Stimulated activated CD4-positive, alpha-beta T cell treated with anti-CD3 and anti-CD28 coated beads, Interleukin-1b, Interleukin-23, amount 100 ng/mL, for 24 hours (primary cell): Measurements from ENCODE around the gene UCK1.

ENCODE experiments used
- DNase-seq, 4 experiments: peaks; one replicate each; pipeline ENCODE4 v3.0.0-alpha.2; 2020; ENCODE audit warnings: low read depth in 4 of 4, low spot score in 1 of 4

The UCK1 gene

DNA sequence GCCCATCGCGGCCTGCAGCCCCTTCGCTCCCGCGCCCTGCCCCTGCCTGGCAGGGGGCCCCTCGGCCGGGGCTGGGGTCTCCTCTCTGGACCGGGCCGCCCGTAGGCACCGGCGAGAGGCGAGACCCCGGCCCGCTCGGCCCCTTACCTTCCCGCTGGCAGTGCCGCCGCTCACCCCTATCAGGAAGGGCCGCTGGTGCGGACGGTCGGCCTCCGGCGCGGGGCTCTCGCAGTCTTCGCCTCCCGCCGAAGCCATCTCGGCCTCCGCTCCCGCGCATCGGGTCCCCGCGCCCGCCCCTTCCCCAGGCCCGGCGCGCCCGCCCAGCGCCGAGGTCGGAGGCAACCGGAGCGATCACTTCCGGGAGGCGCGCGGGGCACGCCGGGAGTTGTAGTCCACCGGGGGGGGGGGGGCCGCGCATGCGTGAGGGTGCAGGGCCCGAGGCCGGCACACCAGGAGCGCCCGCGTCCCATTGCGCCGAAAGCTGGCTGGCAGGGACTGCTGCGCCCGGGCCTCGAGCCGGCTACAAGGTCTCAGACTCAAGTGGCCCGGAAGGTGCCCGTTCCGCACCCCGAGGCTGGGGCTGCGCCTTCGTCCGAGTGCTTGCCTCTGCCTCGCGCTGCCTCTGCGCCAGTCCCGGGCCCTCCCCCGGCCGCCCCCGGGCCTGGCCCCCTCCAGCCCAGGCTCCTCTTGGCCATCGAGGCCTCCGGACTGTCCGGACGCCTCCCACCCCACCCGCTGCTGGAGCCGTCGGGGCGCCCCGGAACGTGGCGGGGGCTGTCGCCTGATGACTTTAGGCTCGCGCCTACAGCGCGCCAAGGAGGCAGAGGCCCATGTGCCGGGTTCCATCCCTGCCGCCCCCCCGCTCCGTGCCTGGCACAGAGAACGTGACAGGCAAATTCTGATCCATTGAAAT is at the start of gene UCK1:
Gene UCK1 (minus strand): TSS at position 344 of the 913 bp plus-strand sequence. CDS start 89 bp downstream, at position 255.
- peak; percentile 42 to 67 (median 50) for DNase-seq

DNA sequence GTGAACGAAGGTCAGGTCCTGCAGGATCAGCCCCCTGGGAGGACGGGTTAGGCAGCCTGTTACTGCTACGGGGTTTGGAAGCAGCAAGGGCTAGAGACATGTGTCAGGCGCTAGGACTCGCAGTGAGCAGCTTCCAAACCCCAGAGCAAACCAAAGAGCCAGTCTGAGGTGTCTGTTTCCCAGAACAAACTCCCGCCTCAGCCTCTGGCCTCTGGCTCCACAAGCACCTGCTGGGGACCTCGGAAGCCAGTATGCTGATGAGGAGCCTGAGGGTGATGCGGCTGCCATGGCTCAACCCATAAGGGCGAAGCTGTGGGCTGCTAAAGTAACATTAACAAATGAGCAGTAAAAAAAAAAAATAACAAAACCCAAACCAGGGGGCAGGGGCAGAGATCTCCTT is 49.3 kb upstream of the UCK1 start:
- no peak for DNase-seq

DNA sequence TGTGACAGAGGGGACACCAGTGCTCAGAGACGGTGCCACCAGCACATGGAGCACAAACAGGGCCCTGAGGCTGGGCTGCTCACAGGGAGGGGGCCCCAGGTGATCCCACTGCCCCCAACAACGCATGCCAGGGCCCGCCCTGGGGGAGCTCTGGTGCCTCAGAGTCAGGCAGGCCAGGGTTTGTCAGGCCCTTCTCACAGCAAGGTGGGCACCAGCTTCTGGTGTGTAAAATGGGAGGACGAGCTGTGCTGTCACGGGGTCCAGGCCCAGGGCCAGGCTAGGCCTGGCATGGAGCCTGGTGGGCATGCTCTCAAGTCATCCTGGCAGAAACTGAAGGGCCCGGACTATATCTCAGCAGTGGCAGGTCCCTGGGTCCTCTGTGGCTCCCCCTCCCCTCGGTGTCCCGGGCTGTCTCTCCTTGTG is 48.7 kb upstream of the UCK1 start:
- no peak for DNase-seq

DNA sequence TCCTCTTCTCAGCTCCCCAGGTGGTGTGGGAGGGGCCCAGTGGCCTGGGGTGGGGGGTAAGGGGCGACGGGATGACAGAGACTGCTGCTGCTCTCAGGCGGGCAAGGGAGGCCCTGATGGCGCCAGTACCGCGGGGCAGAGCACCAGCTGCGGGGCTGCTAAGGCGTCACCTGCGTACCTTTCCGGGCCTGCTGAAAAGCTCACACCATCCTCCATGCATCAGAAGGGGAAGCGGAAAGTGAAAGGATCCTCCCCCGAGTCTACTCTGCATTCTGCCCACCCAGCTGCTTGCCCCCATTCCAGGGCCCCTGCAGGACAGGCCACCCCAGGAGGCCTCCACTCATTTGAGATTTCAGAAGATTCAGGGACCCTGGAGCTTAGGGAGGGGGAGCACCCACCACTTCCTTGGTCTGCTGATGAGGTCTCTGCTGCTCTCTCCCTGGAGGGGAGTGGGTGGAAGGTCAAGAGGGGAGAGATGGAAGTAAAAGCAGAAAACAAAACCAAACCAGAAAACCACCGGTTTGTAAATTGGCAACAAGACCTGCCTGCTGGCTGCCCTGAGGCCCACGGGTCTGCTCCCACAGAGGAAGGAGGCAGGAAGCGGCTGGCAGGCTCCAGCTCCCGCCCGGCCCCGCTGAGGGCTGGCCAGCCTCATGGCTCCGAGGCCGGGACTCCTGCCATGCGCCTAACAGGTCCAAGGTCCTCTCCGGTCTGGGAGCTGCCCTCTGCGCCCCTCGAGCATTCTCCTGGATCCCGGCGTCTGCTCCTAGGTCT is 47.9 kb upstream of the UCK1 start:
- peak in 1 of 4 experiments; percentile 20 for DNase-seq

DNA sequence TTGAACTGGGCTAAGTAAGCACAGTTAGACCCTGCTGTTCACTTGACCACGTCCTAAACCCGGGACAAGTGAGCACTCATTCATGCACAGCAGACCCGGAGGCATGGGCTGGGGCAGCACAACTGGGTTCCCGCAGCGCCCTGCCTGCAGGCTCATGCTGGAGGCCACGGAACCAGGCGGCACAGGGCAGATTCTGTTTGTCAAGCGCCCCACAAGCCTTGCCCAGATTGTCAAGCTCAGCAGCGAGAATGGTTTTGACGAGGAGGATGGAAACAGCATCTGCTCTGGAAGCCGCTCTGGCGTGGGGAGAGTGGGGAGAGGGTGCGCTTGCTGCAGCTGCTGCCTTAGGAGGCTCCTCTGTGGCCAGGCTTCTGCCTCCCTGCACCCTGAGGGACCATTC is 47.0 kb upstream of the UCK1 start:
- no peak for DNase-seq

DNA sequence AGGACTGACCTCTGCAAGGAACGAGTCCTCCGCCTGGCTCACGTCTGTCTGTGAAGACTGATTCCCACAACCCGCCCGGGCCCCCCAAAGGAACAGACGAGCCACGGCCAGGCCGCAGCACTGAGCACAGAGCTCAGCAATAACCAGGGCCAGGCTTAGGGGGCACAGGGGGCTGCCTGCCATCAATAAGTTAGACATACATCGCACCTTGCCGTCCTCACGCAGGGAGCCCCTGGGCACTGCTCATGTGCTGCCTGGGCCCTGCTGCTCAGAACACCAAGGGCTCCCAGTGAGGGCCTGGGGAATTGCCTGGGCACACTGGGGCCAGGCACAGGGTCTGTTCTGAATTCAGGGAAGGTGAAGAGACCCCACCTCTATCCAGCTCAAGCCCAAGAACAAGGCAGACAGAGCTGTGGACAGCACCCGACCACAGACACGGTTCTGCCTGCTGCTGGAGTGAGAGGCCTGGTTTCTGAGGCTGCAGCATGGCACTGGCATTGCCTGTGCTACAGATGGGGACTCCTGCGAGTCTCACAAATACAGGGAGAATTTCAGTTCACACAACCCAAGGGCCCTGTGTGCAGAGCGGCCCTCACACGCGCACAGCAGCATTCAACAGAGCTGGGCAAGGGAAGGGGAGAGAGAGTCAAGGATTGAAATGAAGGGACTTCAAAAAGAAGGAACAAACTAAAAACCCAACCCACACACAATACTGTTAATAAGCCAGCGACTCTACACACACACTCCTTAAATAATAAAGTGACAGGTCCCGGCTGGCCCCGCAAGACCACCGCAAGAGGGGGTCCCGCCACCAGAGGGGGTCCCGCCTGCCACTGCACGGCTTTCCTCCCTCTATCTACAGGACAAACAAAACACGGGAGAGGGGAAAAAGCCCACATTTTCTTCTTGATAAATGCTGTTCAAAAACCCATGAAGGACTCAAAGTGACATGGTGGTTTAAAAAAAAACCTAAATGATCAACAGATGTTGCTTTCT is 46.2 kb upstream of the UCK1 start:
- DNase-seq: no peak

DNA sequence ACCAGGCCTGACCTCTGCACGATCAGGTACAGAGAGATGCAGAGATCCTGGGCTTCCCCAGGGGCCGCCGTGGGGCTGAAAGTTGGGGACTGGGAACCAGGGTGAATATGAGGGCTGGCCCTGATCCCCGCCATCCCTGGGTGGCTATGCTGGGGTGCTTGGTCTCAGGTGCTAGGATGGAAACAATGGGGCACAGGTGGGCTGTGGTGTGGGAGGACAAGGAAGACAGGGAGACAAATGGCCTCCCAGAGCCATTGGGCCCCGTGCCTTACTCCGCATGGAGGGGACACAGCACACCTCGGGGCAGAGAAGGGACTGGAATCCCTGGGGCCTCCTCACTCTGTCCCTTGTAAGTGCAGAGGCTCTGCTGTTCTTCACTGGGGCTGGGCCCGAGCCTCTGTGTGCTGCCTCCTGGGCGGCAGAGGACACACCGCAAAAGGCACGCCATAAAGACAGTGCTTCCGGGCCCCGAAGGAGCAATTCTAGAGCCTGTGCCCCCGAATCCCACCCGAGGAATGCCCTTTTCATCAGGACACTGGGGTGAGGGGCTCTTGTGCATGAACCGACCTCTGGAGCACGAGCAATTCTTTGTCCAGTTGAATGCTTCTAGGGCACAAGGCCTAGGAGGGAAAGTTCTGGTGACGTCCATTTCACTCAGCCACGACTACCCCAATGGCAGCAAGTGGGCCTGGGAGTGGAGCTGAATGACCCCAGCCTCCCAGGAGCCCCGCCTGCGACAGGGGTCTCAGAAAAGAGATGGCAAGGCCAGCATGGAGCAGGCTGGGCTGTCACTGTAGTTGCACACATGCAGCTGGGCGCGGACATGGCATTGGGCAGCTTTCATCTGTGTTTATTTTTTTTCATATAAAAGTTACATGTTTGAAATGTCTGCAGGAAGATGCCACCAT is 45.1 kb upstream of the UCK1 start:
- DNase-seq: no peak

DNA sequence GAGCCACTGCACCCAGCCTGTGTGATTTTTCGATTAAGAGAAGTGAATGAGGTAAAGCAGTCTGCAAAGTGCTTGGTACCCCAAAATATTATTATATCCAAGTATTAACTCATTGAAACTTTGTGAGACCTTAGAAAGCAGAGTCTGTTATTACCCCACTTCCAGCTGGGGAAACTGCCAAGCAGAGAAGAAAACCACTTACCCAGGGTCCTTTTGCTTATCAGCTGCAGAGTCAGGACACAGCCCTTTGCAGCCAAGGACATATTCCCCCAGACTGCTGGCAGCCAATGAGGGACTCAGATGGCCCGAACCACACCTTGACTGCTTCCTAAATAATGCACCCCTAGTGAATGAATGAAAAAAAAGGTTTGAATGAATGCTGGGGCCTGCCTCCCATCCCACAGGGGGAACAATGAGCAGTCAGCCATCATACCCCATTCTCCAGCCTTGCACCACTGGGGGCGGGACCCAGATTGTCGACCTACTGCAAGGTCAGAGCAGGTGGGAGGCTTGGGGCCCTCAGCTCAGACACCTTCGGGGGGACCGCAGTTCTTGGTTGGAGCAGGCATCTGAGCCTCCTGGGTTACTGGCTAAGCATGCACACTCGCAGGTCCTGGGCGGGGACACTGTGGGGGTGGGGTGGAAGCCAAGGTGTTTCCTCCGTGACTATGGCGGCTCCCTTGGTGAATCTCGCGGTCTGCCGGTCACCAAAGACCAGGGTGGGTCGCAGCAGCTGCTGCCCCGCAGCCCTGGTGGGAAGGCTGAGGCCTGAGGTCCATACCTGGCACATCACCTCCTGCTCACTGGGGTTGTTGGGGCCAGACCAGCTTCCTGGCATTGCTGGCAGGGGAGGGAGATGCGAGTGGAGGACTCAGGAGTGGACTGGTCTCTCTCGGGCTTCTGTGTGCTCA is 43.9 kb upstream of the UCK1 start:
- DNase-seq: no peak

DNA sequence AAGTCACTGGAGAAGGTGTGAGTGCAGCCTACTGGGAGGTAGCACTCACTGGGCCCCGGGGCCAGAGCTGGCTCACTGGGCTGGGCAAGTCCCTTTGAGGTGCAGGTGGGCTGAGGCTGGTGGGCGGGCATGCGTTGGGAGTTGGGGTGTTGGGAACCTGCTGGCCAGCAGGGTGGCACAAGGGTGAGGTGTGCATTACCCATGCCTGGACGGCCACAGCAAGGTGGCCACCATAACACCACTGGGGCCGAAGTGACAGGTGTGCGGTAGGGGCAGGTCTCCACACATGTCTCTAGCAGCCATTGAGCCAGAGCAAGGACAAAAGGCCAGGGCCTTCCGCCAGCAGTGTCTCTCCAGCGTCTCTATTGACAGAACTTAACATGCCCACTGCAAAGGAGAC is 36.8 kb upstream of the UCK1 start:
- no peak for DNase-seq

DNA sequence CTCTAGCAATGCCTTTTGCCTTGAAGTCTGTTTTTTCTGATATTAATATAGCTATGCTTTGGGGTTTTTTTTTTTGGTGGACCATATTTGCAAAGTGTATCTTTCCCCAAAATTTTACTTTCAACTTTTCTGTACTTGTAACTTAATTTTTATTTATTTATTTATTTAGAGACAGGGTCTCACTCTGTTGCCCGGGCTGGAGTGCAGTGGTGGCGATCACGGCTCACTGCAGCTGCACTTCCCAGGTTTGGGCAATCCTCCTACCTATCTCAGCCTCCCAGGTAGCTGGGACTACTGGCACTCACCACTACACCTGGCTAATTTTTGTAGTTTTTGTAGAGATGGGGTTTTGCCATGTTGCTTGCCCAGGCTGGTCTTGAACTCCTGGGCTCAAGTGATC is 35.1 kb upstream of the UCK1 start:
- DNase-seq: no peak

DNA sequence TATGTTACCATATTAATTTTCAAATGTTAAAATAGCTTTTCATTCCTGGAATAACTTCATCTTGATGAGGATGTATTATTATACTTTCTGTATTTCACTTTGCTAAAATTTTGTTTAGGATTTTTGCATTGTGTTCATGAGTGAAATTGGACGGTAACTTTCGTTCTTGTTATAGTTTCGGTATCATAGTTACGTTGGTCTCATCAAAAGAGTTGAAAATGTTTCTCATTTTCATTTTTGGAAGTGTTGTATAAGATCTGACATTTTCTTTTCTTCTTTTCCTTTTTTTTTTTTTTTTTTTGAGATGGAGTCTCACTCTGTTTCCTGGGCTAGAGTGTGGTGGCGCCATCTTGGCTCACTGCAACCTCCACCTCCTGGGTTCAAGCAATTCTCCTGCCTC is 34.3 kb upstream of the UCK1 start:
- no peak for DNase-seq

DNA sequence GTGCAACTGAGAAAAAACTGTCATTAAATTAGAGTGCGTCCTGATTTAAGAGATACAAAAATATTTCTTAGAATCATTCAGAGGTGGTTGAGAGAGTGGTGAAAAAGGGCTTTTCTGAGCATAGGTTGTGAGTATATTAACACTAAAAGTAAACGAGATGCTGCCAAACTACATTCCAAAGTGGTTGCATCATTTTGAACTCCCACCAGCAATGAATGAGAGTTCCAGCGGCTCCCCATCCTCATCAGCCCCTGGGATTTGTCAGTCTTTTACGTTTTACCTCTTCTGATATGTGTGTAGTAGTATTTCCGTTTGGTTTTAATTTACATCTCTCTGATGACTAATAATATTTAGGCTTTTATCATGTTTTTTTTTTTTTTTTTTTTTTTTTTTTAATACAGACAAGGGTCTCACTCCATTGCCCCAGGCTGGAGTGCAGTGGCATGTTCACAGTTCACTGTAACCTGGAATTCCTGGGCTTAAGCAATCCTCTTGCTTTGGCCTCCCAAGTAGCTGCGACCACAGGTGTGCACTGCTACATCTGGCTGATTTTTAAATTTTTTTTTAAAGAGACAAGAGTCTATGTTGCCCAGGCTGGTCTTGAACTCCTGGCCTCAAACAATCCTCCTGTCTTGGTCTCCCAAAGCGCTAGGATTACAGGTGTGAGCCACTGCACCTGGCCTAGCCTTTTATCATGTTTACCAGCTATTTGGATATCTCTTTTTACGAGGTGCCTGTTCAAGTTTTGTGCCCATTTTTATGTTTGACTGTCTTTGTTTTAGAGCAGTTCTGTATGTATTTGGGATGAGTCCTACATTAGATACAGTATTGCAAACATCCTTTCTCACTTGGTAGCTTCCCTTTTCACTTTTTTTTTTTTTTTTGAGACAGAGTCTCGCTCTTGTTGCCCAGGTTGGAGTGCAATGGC is 31.2 kb upstream of the UCK1 start:
- DNase-seq: no peak

DNA sequence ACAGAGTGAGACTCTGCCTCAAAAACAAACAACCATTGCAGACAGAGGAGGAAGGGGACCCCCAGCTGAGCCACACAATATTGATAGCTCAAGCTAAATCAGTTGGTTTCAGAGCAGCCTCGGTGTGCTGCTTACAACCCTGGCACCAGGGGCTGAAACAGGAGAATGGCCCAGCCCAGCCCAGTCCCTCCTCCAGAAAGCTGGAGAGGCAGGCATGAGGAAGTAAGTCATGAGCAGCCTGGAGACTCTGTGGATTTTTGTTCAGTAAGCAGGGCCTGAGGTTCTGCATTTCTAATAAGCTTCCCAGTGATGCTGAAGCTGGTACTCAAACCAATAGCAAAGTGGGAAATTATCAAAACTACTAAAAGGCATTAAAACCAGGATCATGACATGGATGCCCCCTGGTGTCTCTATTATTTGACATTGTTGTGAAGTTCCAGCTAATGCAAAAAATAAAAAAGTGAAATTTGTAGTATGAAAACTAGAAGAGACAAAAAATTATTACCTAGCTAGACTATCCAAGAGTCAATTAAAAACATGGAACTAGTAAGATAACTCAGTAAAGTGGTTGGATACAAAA is 28.4 kb upstream of the UCK1 start:
- no peak for DNase-seq

DNA sequence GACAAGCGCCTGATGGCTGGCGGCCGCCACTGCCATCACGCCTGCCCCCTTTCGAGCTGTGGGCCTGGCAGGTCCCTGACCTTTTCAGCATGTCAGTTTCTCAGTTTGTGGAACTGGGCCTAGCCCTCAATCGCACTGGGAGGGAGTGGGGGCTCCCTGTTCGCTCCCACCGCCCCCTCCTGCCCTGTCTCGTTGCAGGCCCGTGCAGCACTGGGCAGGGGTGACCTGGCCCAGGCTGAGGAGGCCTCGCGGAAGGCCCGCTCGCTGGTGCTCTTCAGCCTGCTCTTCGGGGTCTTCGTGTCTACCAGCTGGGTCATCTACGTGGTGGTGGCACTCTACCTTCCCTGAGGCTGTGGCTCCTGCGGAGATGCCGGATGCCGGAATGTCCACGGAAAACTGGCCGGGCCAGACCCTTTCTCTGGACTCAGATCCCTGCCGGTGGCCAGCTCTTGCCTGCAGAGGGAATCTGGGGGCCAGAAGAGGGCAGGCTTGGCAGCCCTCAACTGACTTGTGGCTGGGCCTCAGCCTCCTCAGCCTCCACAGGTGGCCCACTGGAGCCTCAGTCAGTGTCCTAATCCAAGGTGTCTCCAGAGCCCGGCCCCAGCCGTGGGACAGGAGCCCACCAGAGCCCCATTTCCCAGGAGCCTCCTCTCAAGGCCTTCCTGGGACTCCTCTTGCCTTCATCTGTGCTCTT is 26.9 kb upstream of the UCK1 start:
- DNase-seq: no peak

DNA sequence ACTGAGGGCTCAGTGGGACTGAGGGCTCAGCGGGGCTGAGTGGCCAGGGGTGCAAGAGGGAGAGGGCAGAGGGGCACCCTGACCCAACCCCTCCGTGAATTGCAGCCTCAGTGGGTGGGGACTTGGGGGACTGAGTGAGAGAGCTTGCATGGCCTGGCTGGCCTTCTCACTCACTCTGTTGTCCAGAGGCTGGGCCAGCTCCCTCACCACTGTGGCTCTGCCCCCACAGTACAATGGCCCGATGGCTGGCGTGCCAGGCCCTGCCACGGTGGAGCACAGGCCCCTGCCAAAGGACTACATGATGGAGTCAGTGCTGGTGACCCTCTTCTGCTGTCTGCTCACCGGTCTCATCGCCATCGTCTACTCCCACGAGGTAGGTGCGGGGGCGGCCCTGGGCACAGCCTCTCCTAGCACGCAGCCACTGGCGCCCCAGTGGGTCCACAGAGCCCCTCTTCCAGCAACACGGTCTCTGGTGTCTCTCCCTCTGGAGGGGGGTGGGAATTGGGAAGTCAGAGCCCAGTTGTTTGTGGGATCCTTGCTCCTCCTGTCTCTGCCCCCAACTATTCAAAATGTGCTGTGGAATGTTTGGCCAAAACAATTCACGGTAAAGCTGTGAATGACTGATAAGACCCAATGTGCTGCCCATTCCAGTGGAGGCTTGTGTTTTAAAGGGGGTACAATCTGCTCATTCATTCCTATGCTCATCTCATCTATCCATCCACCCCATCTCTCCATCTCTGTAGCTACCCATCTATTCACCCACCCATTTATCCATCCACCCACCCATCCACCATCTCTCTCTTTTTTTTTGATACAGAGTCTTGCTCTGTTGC is 25.0 kb upstream of the UCK1 start:
- no peak for DNase-seq

DNA sequence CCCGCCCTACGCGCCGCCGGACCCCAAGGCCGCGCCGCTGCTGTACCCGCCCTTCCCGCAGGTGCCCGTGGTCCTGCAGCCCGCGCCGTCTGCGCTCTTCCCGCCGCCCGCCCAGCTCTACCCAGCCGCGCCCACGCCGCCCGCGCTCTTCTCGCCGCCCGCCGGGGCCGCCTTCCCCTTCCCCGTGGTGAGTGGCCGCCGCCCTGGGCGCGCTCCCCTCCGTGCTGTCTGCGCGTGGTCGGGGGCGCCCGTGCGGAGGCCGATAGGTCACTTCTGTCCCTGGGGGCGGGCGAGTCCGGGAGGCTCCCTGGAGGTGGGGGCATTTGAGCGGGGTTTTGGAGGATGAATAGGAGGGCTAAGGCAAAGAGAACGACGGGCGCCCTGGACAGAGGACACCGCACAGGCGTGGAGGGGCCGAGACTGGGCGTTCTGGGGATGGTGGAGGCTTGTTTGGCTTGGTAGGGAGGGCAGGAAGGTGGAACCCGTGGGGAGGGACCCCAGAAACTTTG is 23.8 kb upstream of the UCK1 start:
- DNase-seq: no peak
